SU-DHL-6 (cell line): ENCODE results near the gene MMP23B.
A peak's percentile ranks its signal among the peaks of the same experiment; 100 is the strongest.

ENCODE experiments used
- H2AFZ ChIP-seq: fragments of 200-600 bp; sonication (generic); 2 replicates; pipeline ENCODE4 v1.6.1; 2014; ENCODE audit warnings: low read depth, mild to moderate bottlenecking, moderate library complexity, mixed read lengths, antibody characterized with exemption, low read length; ENCODE audit not compliant: severe bottlenecking
- H3F3A ChIP-seq: fragments of 200-600 bp; shearing (Covaris generic); 2 replicates; pipeline ENCODE4 v1.6.0; 2016; ENCODE audit warnings: antibody characterized with exemption, mild to moderate bottlenecking; ENCODE audit not compliant: insufficient read depth
- H3K27ac ChIP-seq: fragments of 200-600 bp; sonication (generic); 2 replicates; pipeline ENCODE4 v1.5.1; 2016; ENCODE audit warnings: low read depth, mild to moderate bottlenecking, low read length, moderate library complexity, mixed read lengths
- H3K27me3 ChIP-seq: fragments of 200-600 bp; sonication (generic), shearing (Covaris generic); 2 replicates; pipeline ENCODE4 v1.6.0; 2014; ENCODE audit warnings: mild to moderate bottlenecking, low read length
- H3K36me3 ChIP-seq: fragments of 200-600 bp; sonication (generic); 2 replicates; pipeline ENCODE4 v1.6.1; 2014; ENCODE audit warnings: mild to moderate bottlenecking, low read length, mixed read lengths
- H3K4me2 ChIP-seq: fragments of 300-600, 200-600 bp; shearing (Covaris generic), sonication (generic); 2 replicates; pipeline ENCODE4 v1.6.0; 2014; ENCODE audit warnings: low read length, low read depth, mild to moderate bottlenecking; ENCODE audit not compliant: poor library complexity, severe bottlenecking
- H3K4me3 ChIP-seq: fragments of 200-600 bp; sonication (generic); 2 replicates; pipeline ENCODE4 v1.5.1; 2014; ENCODE audit warnings: antibody characterized with exemption, low read length, mild to moderate bottlenecking, mixed read lengths; ENCODE audit not compliant: insufficient read depth, poor library complexity, severe bottlenecking
- H3K79me2 ChIP-seq: fragments of 200-600 bp; sonication (generic); 2 replicates; pipeline ENCODE4 v1.6.1; 2014; ENCODE audit warnings: mild to moderate bottlenecking, low read length, moderate library complexity; ENCODE audit not compliant: insufficient read depth
- H3K9ac ChIP-seq: fragments of 200-600 bp; sonication (generic); 2 replicates; pipeline ENCODE4 v1.7.0; 2014; ENCODE audit warnings: mild to moderate bottlenecking, low read length
- H3K9me2 ChIP-seq: fragments of 200-600 bp; sonication (generic); replicated peaks from 2 replicates; pipeline ENCODE4 v1.6.1; 2014; ENCODE audit warnings: low read length; ENCODE audit not compliant: insufficient read depth
- H3K9me3 ChIP-seq: fragments of 200-600 bp; sonication (generic); 2 replicates; pipeline ENCODE4 v1.6.1; 2014; ENCODE audit warnings: low read length, mixed read lengths; ENCODE audit not compliant: insufficient read depth
- H4K20me1 ChIP-seq: fragments of 200-600 bp; sonication (generic); 2 replicates; pipeline ENCODE4 v1.6.1; 2014; ENCODE audit warnings: low read depth, mild to moderate bottlenecking, antibody characterized with exemption, low read length, moderate library complexity, mixed read lengths
- CTCF ChIP-seq: fragments of 200-600 bp; sonication (generic); IDR thresholded peaks from one replicate; pipeline ENCODE4 v1.5.1; 2017; ENCODE audit warnings: antibody characterized with exemption, mild to moderate bottlenecking, low read length, moderate library complexity; ENCODE audit not compliant: insufficient read depth, poor library complexity, severe bottlenecking
- EZH2phosphoT487 ChIP-seq: fragments of 200-600 bp; sonication (generic), shearing (Covaris generic); conservative IDR thresholded peaks from 2 replicates; pipeline ENCODE4 v1.6.1; 2018; ENCODE audit warnings: mild to moderate bottlenecking, antibody characterized with exemption, low read length, moderate library complexity, mixed read lengths

MMP23B gene

GRCh38 chr1:1615256-1616044, 16.5 kb upstream of the MMP23B start, which contains the start of gene MIB2:
MIB2 (plus strand) TSS chr1:1615500; CDS start chr1:1623453, 7,953 bp downstream.
- Histone ChIP-seq H3K9ac (peak within 1 kb of the TSS; percentile 96), H2AFZ (peak within 1 kb of the TSS; percentile 43), H3K4me3 (peak within 1 kb of the TSS; percentile 94), H3K9me3 (no peaks in the 10 kb centered on the region), H3K9me2 (no peaks in the 10 kb centered on the region), H4K20me1 (no peaks in the 10 kb centered on the region), H3K27ac (peak within 1 kb of the TSS; percentile 87), H3K79me2 (0 out of 2 replicates have a peak, but pooled peaks cover 3% of the 10 kb centered on the region), H3K36me3 (no peaks in the 10 kb centered on the region), H3F3A (no peaks in the 10 kb centered on the region; the same call in 1 of the 2 replicates), H3K27me3 (no peaks in the 10 kb centered on the region), H3K4me2 (peak within 1 kb of the TSS; percentile 96)
- no peak for TF ChIP-seq EZH2phosphoT487
- no peak for TF ChIP-seq CTCF

DNA sequence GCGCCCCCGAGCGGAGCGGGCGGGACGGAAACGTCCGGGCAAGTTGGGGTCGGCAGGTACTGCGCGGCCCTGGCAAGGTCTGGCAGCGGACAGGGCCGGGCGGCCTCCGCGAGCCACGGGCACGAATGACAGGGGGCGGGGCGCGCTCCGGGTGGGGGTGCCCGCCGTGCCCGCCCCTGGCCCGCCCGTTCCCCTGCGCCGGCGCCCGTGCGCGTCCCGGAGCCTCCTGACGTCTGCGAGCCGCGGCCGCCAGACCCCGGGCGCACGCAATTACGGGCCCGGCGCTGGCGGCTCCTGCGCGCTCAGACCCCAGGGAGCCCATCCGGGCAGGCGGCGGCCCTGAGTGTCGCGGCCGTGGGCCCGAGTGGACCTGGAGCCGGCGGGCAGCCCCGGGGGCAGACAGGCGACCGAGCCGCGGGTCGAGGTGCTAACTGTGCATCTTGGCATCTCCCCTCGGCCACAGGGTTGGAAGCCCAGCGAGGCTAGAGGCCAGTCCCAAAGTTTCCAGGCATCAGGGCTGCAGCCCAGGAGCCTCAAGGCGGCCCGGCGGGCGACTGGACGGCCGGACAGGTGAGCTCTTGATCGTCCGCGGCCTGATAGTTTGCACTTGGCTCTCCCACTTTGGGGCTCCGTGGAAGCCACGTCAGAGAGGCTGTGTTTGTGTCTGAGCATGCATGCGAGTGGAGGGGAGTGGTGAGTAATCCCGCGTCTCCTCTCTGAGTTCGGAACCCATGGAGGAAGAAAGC, 15.8 kb upstream of the MMP23B start:
- Histone ChIP-seq H3K79me2 (0 out of 2 replicates have a peak, but pooled peaks cover 3% of the 10 kb centered on the region), H3K36me3 (no peaks in the 10 kb centered on the region), H3K9ac (peak overlapping the region; percentile 96), H3K4me2 (peak overlapping the region; percentile 96), H3K27ac (peak overlapping the region; percentile 87; the same call in 1 of the 2 replicates), H4K20me1 (no peaks in the 10 kb centered on the region), H3K9me2 (no peaks in the 10 kb centered on the region), H3K4me3 (peak overlapping the region; percentile 94), H2AFZ (no peak overlapping the region), H3K27me3 (no peaks in the 10 kb centered on the region), H3F3A (no peaks in the 10 kb centered on the region; the same call in 1 of the 2 replicates), H3K9me3 (no peaks in the 10 kb centered on the region)
- TF ChIP-seq EZH2phosphoT487, result no peak
- no peak for TF ChIP-seq CTCF

GRCh38 chr1:1616838-1617237, 15.1 kb upstream of the MMP23B start:
- Histone ChIP-seq H2AFZ (no peak overlapping the region), H3K27ac (no peak overlapping the region)

More at GRCh38 chr1:1616838-1617237, 15.1 kb upstream of the MMP23B start:
- Histone ChIP-seq H3K27me3 (no peaks in the 10 kb centered on the region), H3K4me3 (no peak overlapping the region), H3K4me2 (peak overlapping the region; percentile 96), H3F3A (no peaks in the 10 kb centered on the region; the same call in 1 of the 2 replicates), H3K9me2 (no peaks in the 10 kb centered on the region), H4K20me1 (no peaks in the 10 kb centered on the region), H3K36me3 (no peaks in the 10 kb centered on the region), H3K79me2 (0 out of 2 replicates have a peak, but pooled peaks cover 3% of the 10 kb centered on the region), H3K9ac (0 out of 2 replicates have a peak overlapping the region, but pooled peaks have one; percentile 96), H3K9me3 (no peaks in the 10 kb centered on the region)
- no peak for TF ChIP-seq EZH2phosphoT487
